GM19025 (cell line): Measurements from ENCODE around the gene KRT36.

Experiments
- ATAC-seq: cut with Tn5 transposase; IDR thresholded peaks from one replicate; pipeline ENCODE4 v1.9.1; 2021; ENCODE audit warnings: mild to moderate bottlenecking, low read depth, moderate library complexity; ENCODE audit not compliant: unreplicated experiment

The KRT36 gene

GRCh38 chr17:41444186-41444585 lies 45.5 kb downstream of the KRT36 start:
- no peak for ATAC-seq

- no peak for ATAC-seq
These were observed 47.0 kb downstream of the KRT36 start for GRCh38 chr17:41442739-41443138.

- ATAC-seq = no peak
These were observed 49.1 kb downstream of the KRT36 start, which contains the start of gene KRT38 for GRCh38 chr17:41440531-41441033. TSS of gene KRT38 (minus strand) at chr17:41440983. CDS start at chr17:41440921, 62 bp downstream.

GRCh38 chr17:41439375-41439774 lies 50.3 kb downstream of the KRT36 start:
- no peak for ATAC-seq

GRCh38 chr17:41437769-41438168 lies 51.9 kb downstream of the KRT36 start:
- no peak for ATAC-seq

GRCh38 chr17:41437254-41437653 lies 52.5 kb downstream of the KRT36 start:
- ATAC-seq = no peak
